Heart right ventricle (tissue), 16 donors: Measurements from ENCODE around the gene RNF130. TPM values are rescaled to one million over a fixed set of nuclear protein-coding genes. Genes with fewer than 3 reads are reported as not detected.
A peak's percentile ranks its signal among the peaks of the same experiment; 100 is the strongest.

Experiments used
- ATAC-seq, 8 donors: fragments of 200-7000 bp; cut with Tn5 transposase; one replicate each; pipeline ENCODE4 v1.9.1; 2020; ENCODE audit warnings: mild to moderate bottlenecking in 8 of 8, moderate library complexity in 8 of 8, moderate number of reproducible peaks in 1 of 8
- DNase-seq, 2 donors: peaks; one replicate each; pipeline ENCODE4 v3.0.0-alpha.2; 2020
- H3K27ac ChIP-seq, 10 donors: fragments of 200-600 bp; sonication (generic) in 2 of 10; one replicate each; pipeline versions ENCODE4 v1.5.0 to v1.8.0; 2020 to 2022; ENCODE audit warnings: mild to moderate bottlenecking in 3 of 10
- H3K27me3 ChIP-seq, 7 donors: fragments of 200-600 bp; one replicate each; pipeline ENCODE4 v1.8.0; 2021 to 2022; ENCODE audit warnings: mild to moderate bottlenecking in 2 of 7
- H3K36me3 ChIP-seq, 9 donors: fragments of 200-600 bp; sonication (generic) in 1 of 9; one replicate each; pipeline versions ENCODE4 v1.5.0 to v1.8.0; 2020 to 2022; ENCODE audit warnings: mild to moderate bottlenecking in 2 of 9
- H3K4me1 ChIP-seq, 9 donors: fragments of 200-600 bp; sonication (generic) in 1 of 9; one replicate each; pipeline versions ENCODE4 v1.5.0 to v1.8.0; 2020 to 2022; ENCODE audit warnings: mild to moderate bottlenecking in 4 of 9
- H3K4me3 ChIP-seq, 10 donors: fragments of 200-600 bp; sonication (generic) in 2 of 10; one replicate each; pipeline versions ENCODE4 v1.5.0 to v1.8.0; 2020 to 2022; ENCODE audit warnings: mild to moderate bottlenecking in 7 of 10, moderate library complexity in 2 of 10
- H3K9me3 ChIP-seq, 11 donors: fragments of 200-600 bp in 10 of 11; sonication (generic) in 2 of 11; one replicate each; pipeline versions ENCODE4 v1.5.0 to v1.8.0; 2013 to 2022; ENCODE audit warnings: mild to moderate bottlenecking in 2 of 11, control low read depth in 1 of 11, moderate library complexity in 1 of 11
- CTCF ChIP-seq, 9 donors: fragments of 200-600 bp; sonication (generic) in 2 of 9; IDR thresholded peaks; one replicate each; pipeline versions ENCODE4 v1.5.0 to v1.8.0; 2021 to 2022; ENCODE audit warnings: antibody characterized with exemption in 9 of 9, mild to moderate bottlenecking in 5 of 9, moderate library complexity in 1 of 9
- WGBS, 2 donors: extraction: QIAGEN DNeasy Blood & Tissue Kit; methylation state at CpG; one replicate each; pipeline ENCODE4 v1.1.7; 2013; ENCODE audit warnings: inconsistent platforms in 1 of 2; 5-methylcytosine and 5-hydroxymethylcytosine counted together
- intact Hi-C, 10 donors: fragments of 100-400 bp; cut with DNase I; formaldehyde crosslinking; loops; one replicate each; pipeline versions ENCODE4 v1.11.1 to v1.14.2; 2022
- polyA plus RNA-seq, 2 donors: library from polyadenylated mRNA; stranded (reverse); fragments of 200-250 nt; gene quantifications; one replicate each; pipeline ENCODE4 v1.2.3, GENCODE V29; 2013
- total RNA-seq, 10 donors: library from RNA; stranded (reverse); fragmentation: NEBNext Ultra II Directional in 3 of 10; extraction: Animal tissue kit (Norgen Biotek cat#: 25700) in 3 of 10; gene quantifications; one replicate each; pipeline versions ENCODE4 v1.2.1 to v1.2.4, GENCODE V29; 2021 to 2023
- donor health status: Arrhythmogenic right ventricular cardiomyopathy.
- donor health status: ischemic (EF 13 %, LVEDD 7.1; RV severe dilation, severe dysfunction).
- donor health status: healthy with polysubstance abuse.
- donor health status: DM: no; HTN: yes; CAD: no.
- donor health status: DM: no; HTN: no; CAD: no.
- donor health status: ischemic (EF 25% LVEDD 6.9; RV normal size, moderate dysfunction).
- donor health status: ischemic (EF 25% LVEDD 5.7; RV mildly dilated, moderate dysfunction).
- donor health status: healthy.
- donor health status: DM: yes; HTN: yes; CAD: no.
- donor health status: Ischemic cardiomyopathy.
- donor health status: ischemic (EF 35%, LVEDD 5.7; RV mildly dilated, moderate dysfunction).
- donor health status: nonischemic (EF 11% LVEDD 7.7; RV severe dilation, severe dysfunction).
- donor health status: DM: yes; HTN: yes; CAD: no.
- donor health status: PGD.
- donor health status: ischemic (EF 29% LVEDD 5.4; RV normal size, mild dysfunction).
- donor health status: nonischemic (EF 23%, LVEDD 6.1; RV moderate dilation, normal function).

The RNF130 gene
- total and polyA plus RNA-seq, 12 donors = 21.9 to 55.8 (median 33.2) TPM

GRCh38 chr5:179974946-179975712 lies 96.4 kb downstream of the RNF130 start:
- no peaks in the 10 kb centered on the region for H3K9me3 ChIP-seq
- ATAC-seq = peak in 5 of 8 donors; percentile 54 to 79 (median 60)
- 82 to 84% methylated on average over 25 of the region's 25 CpGs for WGBS, 2 donors
- DNase-seq = peak; percentile 8 to 21
- no peak overlapping the region for H3K27ac ChIP-seq
- H3K4me1 ChIP-seq = peaks cover 0 to 15% (median 0%) of the 10 kb centered on the region in 9 donors
- intact Hi-C loops = no loop called here
- peak in 7 of 9 donors; percentile 28 to 50 (median 37) for TF ChIP-seq CTCF (IDR thresholded peaks at IDR 0.05)
- H3K27me3 ChIP-seq = no peaks in the 10 kb centered on the region
- peaks cover 0 to 73% (median 17%) of the 10 kb centered on the region in 9 donors for H3K36me3 ChIP-seq
- H3K4me3 ChIP-seq = no peak overlapping the region

- 93 to 94% methylated on average over 37 of the region's 37 CpGs for WGBS, 2 donors
- H3K4me3 ChIP-seq = no peak overlapping the region
- no peaks in the 10 kb centered on the region for H3K9me3 ChIP-seq
- TF ChIP-seq CTCF (IDR thresholded peaks at IDR 0.05) = no peak
- peaks cover 0 to 20% (median 0%) of the 10 kb centered on the region in 9 donors for H3K4me1 ChIP-seq
- no peaks in the 10 kb centered on the region for H3K27me3 ChIP-seq
- DNase-seq (no peak), ATAC-seq (no peak)
- intact Hi-C loops = no loop called here
- H3K36me3 ChIP-seq = peaks cover 0 to 73% (median 17%) of the 10 kb centered on the region in 9 donors
- H3K27ac ChIP-seq = no peak overlapping the region
These were observed 97.2 kb downstream of the RNF130 start for GRCh38 chr5:179974246-179974945.

GRCh38 chr5:179973391-179973790 lies 98.2 kb downstream of the RNF130 start:
- intact Hi-C loops = no loop called here
- 90 to 93% methylated on average over 11 of the region's 11 CpGs for WGBS, 2 donors
- ATAC-seq = peak in 1 of 8 donors; percentile 20
- Histone ChIP-seq H3K27me3 (no peaks in the 10 kb centered on the region), H3K9me3 (no peaks in the 10 kb centered on the region), H3K4me3 (no peak overlapping the region), H3K27ac (no peak overlapping the region), H3K4me1 (peaks cover 0 to 14% (median 0%) of the 10 kb centered on the region in 9 donors), H3K36me3 (peaks cover 0 to 74% (median 20%) of the 10 kb centered on the region in 9 donors)
- TF ChIP-seq CTCF (IDR thresholded peaks at IDR 0.05) = no peak
- DNase-seq = no peak

GRCh38 chr5:179969110-179969509 lies 102.4 kb downstream of the RNF130 start:
- Histone ChIP-seq H3K27ac (peak overlapping the region in 1 of 10 donors; percentile 85), H3K27me3 (no peaks in the 10 kb centered on the region), H3K4me3 (no peak overlapping the region), H3K4me1 (peaks cover 0 to 14% (median 0%) of the 10 kb centered on the region in 9 donors), H3K9me3 (no peaks in the 10 kb centered on the region), H3K36me3 (peaks cover 0 to 75% (median 22%) of the 10 kb centered on the region in 9 donors)
- intact Hi-C loops = no loop called here
- TF ChIP-seq CTCF (IDR thresholded peaks at IDR 0.05) = no peak
- no peak for DNase-seq
- no peak for ATAC-seq
- WGBS, 2 donors = 95 to 96% methylated on average over 4 of the region's 4 CpGs
